Stimulated activated CD4-positive, alpha-beta T cell treated with anti-CD3 and anti-CD28 coated beads, Interleukin-2, amount 100 ng/mL, for 48 hours (primary cell): ENCODE data around the gene SLAMF6.
"Not testable (repeated sequence)": the region's sequence is repeated elsewhere in the genome, so short reads cannot be mapped to it uniquely, and the experiment has no call there.

ENCODE experiments used
- DNase-seq, 2 donors: peaks; one replicate each; pipeline ENCODE4 v3.0.0-alpha.2; 2020

SLAMF6 gene

DNA sequence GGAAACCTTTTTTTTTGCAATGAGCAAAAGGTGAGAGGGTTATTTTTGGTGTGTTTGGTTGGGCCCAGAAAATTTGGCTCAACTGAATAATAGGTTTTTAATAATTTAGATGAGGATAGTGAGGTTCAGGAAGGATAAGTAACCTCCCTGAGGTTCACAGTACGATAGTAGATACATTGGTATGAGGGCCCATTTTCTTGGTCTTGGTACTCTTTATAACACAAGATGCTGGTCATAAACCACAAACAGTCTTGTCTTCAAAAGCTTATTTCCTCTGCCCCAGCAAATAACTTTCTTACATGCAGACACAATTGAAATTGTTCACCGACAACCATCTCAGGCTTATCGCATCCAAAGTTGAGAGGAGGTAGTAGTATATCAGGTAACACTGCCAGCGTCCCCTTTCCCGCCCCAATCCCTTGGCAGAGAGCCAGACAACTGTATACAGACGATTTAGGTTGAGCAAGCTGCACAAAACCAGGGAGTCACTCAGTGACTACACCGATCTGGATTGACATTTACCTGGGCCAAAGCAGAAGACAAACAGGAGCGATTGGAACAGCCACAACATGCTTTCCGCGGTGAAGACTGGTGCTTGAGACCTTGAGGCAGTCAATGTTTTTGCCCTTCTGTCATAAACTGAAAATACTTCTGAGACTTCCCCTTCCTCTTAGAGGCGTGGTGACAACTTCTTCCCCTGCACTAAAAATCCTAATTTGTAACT, at the start of gene SLAMF6:
TSS of gene SLAMF6 (minus strand) at position 634 of the 724 bp plus-strand sequence. CDS start at position 571, 63 bp downstream.
- peak; percentile 41 for DNase-seq

DNA sequence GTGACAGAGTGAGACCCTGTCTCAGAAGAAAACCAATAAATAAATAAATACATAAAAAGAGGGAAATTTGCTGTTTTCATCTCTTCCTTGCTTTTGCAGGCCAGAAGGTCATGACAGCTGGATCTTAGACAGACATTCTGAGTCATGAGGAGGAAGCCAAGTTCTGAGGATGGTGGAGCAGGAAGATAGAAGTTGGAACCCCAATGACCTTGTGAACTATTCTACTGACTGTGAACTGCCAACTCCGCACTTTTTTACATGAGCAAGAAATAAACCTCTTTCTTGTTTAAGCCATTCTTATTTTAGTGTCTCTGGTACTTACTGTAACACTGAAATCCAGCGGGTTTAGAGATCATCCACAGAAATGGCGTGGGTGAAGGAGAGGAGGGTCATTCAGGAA, 47.8 kb upstream of the SLAMF6 start:
- DNase-seq: no peak

GRCh38 chr1:160569806-160570205, 46.8 kb upstream of the SLAMF6 start:
- DNase-seq: no peak

GRCh38 chr1:160567858-160568682, 45.0 kb upstream of the SLAMF6 start:
- peak; percentile 41 to 48 for DNase-seq

GRCh38 chr1:160567341-160567740, 44.3 kb upstream of the SLAMF6 start:
- no peak for DNase-seq

DNA sequence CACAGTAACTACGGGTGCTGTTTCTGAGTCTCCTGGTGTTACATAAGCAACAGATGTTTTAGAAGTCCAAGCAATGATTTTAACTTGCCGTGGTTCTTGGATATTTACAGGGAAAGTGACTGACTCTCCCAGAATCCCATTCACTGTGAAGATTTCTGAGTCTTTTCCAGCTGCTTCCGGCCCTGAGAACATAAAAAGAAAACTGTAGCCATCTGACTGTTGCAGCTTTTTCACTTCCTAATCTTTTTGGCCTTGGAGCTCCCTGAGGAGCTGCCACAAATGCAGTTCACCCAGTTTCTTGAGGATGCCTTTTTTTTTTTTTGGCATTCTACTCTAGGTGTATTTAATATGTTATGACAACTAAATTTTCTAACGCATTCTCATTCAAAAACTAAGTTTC, 42.5 kb upstream of the SLAMF6 start:
- DNase-seq: no peak

- not testable (repeated sequence) for DNase-seq
These were observed 40.2 kb upstream of the SLAMF6 start for GRCh38 chr1:160563230-160563629.

GRCh38 chr1:160562745-160563144, 39.7 kb upstream of the SLAMF6 start:
- DNase-seq: not testable (repeated sequence)

DNA sequence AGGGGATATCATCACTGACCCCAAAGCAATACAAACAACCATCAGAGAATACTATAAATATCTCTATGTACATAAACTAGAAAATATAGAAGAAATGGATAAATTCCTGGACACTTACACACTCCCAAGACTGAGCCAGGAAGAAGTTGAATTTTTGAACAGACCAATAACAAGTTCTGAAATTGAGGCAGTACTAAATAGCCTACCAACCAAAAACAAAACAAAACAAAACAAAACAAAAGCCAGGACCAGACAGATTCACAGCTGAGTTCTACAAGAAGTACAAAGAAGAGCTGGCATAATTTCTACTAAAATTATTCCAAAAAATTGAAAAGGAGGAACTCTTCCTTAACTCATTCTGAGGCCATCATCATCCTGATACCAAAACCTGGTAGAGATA, 37.8 kb upstream of the SLAMF6 start:
- DNase-seq: no peak

DNA sequence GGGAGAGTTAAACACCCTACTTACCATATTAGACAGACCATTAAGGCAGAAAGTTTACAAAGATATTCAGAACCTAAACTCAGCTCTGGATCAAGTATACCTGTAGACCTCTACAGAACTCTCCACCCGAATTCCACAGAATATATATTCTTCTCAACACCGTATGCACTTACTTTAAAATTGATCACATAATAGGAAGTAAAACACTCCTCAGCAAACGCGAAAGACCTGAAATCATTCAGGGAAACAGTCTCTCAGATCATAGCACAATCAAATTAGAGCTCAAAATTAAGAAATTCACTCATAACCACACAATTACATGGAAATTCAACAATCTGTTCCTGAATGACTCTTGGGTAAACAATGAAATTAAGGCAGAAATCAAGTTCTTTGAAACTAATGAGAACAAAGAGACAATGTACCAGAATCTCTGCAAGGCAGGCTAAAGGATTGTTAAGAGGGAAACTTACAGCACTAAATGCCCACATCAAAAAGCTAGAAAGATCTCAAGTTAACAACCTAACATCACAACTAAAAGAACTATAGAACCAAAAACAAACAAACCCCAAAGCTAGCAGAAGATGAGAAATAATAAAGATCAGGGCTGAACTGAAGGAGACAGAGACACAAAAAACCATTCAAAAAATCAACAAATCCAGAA, 37.1 kb upstream of the SLAMF6 start:
- DNase-seq: no peak

DNA sequence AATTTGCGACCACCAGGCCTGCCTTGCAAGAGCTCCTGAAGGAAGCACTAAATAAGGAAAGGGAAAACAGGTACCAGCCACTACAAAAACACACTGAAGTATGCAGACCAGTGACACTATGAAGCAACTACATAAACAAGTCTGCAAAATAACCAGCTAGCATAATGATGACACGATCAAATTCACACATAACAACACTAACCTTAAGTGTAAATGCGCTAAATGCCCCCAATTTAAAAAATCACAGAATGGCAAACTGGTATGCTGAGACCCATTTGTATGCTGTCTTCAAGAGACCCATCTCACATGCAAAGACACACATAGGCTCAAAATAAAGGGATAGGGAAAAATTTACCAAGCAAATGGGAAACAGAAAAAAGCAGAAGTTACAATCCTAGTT, 36.4 kb upstream of the SLAMF6 start:
- DNase-seq: not testable (repeated sequence)

GRCh38 chr1:160558660-160559380, 35.8 kb upstream of the SLAMF6 start:
- DNase-seq: no peak

DNA sequence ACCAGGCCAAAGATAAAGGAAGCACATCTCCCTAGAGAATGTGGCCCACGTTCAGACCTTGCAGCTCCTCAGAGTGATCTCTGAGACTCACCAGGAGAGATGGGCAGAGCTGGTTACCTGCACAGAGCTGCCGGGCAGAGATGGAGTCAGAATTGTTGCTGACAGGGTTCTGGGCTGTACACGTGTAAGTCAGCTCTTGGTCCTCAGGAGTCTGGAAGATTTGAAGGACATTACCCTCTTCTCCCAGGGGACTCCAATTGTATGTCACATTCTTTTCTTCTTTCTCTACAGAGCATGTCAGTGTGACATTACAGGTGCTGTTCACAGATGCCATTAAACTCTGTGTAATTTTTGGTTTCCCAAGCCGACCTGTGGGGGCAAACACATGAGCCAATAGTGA, 30.7 kb upstream of the SLAMF6 start:
- DNase-seq: no peak

- DNase-seq: no peak
These were observed 29.4 kb upstream of the SLAMF6 start for GRCh38 chr1:160552425-160552824.

- peak; percentile 51 to 61 for DNase-seq
These were observed 27.5 kb upstream of the SLAMF6 start for GRCh38 chr1:160550572-160551034.

DNA sequence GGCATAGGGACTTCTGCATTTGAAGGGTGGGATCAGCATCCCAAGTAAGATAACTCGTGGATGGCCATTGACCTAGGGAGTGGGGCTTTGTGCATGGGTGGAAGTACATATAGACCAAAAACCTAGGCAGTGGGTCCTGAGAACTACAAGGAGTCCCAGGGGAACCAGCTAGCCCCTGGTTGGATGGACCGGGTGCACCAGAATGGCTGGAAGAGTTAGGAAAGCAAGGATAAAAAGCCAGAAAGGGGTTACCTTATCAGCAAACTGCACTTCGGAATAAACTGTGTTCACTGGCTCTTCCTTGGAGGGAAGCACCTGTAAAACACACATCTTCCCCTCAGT, 26.6 kb upstream of the SLAMF6 start:
- no peak for DNase-seq

GRCh38 chr1:160548960-160549664, 26.1 kb upstream of the SLAMF6 start:
- no peak for DNase-seq

DNA sequence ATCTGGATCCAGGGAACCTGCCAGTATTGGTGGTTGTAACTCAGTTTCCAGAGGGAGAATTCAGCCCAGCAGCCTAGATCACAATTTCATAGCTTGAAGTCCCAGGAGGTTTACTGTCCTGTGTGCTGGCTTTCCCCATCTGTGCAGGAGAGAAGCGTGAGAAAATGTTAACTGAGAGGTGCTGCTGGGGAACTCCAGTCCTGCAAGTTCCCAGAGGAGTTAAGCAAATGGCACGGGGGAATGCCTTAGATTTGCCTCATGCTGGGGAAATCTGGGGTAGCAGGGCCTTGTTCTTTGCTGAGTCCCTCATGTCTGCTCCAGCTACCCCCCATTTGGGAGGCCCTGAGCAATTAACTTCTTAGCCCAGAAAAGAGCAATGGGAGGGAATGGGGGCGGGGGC, 25.1 kb upstream of the SLAMF6 start:
- DNase-seq: no peak

- no peak for DNase-seq
These were observed 24.4 kb upstream of the SLAMF6 start for GRCh38 chr1:160547422-160547821.

DNA sequence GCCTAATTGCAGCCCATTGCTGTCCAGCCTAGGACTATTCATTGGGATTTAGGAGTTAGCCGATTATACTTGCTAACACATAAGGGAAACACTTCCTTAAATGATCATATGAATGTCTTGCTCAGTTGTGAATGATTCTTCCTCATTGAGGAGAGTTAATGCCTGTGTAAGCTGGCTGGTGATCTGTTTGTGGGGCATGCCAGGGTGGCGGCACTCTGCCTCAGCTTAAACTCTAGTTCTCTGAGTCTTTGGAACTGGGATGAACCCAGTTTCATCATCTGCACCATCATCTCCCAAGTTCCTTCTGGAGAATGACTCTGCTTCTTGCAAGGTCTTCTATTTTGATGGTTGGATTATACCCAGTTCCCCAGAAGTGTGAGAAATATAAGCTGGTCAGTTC, 23.9 kb upstream of the SLAMF6 start:
- no peak for DNase-seq

DNA sequence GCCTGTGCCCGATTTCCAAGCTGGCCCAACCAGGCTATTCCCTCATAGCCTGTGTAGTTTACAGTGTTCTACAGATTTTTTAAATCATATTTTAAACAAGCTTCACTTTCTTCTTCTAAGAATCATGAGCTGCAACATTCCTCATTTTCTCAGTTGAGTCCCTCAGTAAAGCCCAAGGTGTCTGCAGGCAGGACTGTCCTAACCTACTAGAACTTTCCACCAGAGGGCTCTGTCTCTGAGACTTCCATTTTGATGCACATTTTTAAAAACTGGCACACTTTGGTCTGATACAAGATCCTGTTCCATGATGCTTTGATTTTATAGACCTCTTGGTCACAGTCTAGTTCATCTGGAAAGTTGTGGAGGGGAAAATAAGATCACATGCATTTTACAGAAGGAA, 21.6 kb upstream of the SLAMF6 start:
- DNase-seq: no peak

DNA sequence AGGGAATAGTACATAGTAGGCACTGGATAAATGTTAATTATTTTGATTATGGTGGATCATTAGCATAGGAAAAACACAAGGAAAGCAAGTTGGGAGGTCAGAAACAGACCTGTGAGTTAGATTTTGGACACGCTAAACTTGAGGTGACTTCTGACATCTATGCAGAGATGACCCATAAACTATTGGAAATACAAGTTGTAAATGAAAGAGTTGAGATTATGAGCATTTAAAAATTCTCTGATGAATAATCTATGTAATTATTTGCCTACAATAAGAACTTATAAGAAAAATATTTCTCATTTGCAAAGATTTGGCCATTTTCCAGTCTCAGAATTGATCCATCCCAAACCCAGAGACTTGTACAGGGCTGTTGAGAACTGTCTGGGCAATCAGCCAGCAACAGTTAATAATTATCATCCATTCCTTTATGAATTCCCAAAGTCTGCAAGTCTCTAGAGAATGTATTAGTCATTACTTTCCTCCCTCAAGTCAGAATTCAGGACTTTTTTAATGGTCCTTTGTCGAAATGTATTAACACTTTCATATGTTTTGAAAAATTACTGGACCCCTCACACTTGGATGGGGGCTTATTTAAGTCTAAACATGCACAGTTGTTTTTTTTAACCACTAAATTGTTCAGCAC, 19.4 kb upstream of the SLAMF6 start:
- DNase-seq: no peak
